Kidney glomerular epithelial cell (primary cell): ENCODE data around the gene PZP.
"Not testable (repeated sequence)": the region's sequence is repeated elsewhere in the genome, so short reads cannot be mapped to it uniquely, and the experiment has no call there.

Experiments used
- DNase-seq: peaks from one replicate; lab custom pipeline; 2025; lab: John Stamatoyannopoulos, UW

PZP gene

DNA sequence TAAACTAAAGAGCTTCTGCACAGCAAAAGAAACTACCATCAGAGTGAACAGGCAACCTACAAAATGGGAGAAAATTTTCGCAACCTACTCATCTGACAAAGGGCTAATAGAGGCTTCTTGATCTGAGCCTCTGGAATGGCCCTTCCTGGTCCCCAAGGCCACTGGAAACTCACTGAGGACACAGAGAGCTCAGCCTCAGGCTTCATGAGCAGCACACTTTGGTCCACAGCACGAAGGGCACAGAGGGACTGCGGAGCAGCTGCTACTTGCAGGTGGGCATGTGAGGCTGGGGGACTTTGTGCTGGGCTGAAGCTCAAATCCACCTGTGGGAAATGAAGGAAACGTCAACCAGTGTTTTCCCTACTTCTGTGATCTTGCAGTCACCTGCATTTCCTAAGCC lies 27.4 kb downstream of the PZP start:
- DNase-seq: no peak

DNA sequence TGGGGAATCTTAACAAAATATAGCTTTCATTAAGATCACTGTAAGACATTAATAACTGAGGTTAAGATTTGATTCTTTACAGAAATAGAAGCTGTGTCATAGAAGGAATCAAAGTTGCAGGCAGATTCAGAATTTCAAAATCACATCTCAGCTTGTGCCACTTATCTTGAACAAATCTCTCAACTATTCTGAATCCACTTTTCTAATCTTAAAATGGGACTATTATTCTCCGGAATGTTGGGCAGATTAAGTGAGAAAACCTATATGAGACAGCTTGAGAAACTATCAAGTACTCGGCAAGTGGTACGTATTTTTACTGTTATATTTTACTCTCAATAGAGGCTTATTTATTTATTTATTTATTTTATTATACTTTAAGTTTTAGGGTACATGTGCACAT lies 28.4 kb downstream of the PZP start:
- DNase-seq: no peak

DNA sequence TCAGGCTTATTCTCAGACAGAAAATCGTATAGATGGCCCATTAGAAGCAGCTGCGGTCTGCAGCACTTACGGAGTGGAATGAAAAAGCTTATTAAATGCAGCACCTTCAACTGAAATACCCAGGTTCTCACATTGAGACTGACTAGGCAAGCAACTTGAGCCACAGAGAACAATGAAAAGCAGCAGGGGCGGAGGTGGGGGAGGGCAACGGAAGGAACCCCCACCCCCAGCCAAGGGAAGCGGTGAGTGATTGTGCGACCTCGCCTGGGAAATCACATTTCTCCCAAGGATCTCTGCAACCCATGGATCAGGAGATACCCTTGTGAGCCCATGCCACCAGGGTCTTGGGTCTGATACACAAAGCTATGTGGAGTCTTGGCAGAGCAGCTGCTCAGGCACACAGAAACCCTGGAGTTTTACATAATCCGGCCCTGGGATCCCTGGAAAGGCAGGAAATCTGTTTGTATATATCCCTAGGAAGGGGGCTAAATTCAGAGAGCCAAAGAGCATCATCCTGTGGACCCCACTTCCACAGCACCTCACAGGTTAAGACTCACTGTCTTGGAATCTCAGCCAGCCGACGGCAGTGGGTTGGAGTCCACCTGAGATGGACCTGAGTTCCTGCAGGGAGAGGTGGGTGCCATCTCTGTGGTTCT lies 38.1 kb downstream of the PZP start:
- no peak for DNase-seq

DNA sequence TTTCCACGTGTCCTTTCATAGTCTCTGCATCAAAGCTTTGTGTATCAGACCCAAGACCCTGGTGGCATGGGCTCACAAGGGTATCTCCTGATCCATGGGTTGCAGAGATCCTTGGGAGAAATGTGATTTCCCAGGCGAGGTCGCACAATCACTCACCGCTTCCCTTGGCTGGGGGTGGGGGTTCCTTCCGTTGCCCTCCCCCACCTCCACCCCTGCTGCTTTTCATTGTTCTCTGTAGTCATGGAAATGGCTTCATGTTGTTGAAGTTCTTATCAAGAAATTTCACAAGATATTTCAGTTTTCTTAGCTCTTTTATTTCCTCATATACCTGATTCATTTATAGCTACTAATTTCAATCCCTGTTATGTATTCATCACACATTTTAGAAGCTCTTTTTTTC lies 40.9 kb downstream of the PZP start:
- DNase-seq: not testable (repeated sequence)

DNA sequence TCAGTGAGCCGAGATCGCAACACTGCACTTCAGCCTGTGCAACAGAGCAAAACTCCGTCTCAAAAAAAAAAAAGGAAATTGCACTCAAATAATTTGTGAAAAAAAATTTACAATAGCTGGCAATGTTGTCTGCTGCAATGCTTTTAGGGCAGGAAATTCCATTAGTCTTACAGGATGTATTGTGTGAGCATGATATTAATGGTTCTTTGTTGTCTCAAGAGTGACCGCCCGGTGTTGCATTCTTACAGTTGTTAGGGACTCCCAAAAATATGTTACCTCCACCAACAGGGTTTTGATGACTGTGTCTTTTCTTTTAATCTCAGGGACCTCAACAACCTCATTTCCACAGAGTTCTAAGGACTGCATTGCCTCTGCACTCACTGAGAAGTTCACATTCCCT lies 44.8 kb downstream of the PZP start:
- DNase-seq: no peak

DNA sequence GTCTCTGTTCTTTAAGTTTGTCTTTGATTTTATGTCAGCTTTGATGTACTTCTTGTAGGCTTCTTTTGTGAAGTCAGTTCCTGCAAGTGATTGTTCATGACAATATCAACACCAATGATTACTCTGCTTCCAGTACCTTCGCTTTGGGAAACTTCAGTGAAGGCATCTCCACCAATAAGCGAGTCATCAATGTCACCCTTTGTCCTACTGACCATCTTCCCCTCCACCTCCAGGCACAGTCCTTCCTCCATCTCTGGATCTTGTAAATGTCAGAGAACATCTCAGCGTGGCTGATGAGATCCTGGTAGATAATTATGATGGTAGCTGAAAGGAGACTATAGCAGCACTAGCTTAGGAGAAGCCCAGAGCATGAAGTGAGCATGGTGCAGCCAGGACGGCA lies 52.1 kb downstream of the PZP start:
- no peak for DNase-seq

DNA sequence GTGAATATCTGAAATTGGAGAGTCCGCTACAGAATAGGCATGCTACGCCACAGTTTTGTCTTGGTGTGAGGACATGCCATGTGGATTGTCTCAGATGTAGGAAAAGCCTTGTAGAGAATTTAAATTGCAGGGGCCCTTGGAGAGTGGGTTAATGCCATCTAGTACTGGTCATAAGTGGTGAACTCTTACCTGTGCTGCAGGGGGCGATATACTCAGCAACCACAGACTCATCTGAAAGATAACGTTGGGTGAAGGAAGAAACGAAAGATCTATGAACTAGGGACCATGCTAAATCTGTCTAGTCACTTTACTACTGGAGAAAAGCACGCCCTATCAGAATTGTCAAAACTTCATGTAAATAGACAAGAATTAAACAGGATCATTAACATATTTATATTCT lies 58.8 kb downstream of the PZP start:
- no peak for DNase-seq

DNA sequence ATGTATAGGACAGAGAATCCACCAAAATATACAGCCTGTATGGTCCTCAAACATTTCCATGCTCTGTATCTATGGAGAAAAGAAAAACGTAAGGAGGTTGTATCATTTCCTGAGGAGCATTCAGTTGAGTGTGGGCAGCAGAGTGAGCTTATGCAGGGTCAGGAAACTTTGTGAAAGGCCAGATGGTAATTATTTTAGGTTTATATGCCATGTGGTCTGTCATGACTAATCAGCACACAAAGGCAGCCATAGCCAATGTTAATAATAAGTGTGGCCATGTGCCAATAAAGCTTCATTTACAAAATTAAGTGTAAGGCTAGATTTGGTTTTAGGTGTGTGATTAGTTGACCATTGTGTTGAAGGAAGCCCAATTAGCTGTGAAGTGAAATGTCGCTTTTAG lies 59.3 kb downstream of the PZP start:
- no peak for DNase-seq

DNA sequence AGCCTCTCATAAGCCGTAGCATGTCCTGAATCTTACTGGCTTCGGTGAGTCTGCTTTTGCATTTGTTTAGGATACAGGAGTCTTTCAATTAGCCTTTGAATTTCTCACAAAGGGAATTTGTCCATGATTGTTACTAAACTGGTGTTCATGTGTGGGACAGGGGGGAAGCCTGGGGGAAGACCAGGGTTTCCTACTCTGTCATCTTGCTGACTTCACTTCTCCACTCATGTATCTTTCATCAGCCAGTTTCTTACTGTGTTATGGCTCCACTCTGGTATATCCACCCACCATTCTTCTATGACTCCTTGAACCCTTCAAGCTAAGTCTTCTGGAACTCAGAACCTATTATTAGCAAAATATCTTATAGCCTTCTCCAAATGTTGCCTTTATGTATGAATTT lies 60.7 kb downstream of the PZP start:
- no peak for DNase-seq

DNA sequence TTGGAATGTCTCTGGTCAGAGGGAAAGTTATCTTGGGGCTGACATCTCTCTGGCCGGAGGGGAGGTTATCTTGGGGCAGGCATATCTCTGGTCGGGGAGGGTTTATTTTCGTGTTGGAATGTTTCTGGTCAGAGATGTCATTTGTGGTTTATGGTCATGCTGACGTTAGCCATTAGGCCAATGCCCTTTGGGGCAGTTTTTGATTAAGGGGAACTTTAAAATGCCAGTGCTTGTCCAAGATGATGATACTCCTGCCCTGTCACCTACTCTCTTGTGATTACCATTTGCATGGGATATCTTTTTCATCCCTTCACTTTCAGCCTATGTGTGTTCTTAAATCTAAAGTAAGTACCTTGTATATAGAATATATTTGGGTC lies 63.5 kb downstream of the PZP start:
- DNase-seq: no peak

DNA sequence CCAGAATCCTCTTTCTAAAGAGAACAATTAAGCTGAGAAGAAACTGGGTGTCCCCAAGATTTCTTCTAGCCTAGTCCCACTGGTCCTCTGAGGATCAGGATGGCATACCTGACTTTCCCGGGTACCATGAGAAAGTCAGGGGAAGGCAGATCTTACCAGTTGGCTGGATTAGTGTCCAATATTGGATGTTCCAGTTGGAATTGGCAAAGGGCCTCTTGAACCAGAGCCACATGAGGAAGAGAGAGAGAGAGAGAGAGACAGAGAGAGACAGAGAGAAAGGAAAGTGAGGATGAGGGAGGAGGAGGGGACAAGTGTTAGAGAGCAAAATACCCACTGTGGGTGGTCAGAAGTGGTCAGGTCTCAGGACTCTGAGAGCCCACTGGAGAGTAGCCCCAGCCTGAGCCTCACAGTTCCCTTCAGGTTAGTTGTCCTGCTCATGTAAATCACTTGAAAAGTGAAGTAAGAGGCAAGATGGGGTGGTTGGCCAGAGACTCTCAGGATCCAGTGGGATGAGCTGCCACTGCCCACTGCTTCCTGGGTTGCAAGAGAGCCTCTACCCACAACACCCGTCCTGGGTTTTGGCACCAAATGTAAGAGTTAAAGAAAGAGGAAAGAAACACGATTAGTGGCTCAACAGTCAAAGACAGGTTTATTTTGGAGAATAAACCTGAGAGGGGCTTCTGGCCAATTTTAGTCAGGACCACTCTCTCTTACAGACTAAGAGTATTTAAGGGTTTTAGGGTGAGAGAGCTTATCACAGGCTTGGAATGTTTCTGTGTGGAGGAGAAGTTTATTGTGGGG lies 64.1 kb downstream of the PZP start:
- no peak for DNase-seq

DNA sequence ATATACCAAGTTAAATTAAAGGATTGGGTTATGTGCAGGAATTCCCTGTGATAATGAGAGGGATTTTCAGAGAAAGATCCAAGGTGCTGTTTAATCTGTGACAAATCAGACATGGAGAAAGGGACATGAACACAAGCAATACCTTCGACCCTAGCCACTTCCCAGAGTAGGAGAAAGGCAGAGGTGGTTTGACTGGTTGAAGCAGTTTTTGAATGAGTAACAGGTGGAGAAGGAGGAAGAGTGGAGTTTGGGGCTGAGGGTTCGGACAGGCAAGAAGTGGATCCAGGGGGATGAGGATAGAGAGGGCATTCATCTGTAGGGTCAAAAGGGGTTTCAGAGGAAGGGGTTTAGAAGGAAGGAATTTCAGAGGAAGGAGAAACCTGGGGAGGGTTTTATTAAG lies 65.1 kb downstream of the PZP start:
- DNase-seq: no peak

DNA sequence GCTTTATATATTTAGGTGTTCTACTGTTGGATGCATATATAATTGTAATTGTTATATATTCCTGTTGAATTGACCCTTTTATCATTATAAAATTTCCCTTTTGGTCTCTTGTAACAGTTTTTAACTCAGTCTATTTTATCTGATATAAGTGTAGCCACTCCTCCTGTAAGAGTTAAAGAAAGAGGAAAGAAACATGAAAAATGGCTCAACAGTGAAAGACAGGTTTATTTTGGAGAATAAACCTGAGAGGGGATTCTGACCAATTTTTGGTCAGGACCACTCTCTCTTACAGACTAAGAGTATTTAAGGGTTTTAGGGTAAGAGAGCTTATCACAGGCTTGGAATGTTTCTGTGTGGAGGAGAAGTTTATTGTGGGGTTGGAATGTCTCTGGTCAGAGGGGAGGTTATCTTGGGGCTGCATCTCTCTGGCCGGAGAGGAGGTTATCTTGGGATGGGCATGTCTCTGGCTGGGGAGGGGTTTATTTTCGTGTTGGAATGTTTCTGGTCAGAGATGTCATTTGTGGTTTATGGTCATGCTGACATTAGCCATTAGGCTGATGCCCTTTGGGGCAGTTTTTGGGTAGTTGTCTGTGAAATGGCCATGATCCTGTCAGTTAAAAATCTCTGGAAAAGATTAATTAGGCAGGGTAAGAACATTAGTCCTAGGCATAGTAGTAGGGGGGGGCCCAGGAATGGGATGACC lies 68.5 kb downstream of the PZP start:
- DNase-seq: not testable (repeated sequence)

DNA sequence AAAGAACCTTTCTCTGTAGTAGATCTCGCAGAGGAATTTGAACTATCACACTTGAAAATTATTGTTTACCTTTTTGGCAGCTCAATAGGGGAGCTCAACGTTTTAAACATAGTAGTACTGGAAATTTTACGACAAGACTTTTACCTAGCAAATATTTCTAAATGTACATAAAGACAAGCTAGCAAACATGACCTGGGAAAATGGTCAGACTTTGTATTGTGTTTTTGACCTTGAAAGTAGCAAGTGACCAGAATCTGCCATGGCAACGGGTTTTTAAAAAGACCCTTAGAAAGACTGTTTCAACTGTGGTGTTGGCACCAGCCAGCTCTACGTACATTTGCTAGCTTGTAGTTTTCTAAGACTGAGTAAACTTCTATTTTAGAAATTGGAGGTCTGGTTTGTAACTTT lies 72.3 kb downstream of the PZP start:
- DNase-seq: no peak

DNA sequence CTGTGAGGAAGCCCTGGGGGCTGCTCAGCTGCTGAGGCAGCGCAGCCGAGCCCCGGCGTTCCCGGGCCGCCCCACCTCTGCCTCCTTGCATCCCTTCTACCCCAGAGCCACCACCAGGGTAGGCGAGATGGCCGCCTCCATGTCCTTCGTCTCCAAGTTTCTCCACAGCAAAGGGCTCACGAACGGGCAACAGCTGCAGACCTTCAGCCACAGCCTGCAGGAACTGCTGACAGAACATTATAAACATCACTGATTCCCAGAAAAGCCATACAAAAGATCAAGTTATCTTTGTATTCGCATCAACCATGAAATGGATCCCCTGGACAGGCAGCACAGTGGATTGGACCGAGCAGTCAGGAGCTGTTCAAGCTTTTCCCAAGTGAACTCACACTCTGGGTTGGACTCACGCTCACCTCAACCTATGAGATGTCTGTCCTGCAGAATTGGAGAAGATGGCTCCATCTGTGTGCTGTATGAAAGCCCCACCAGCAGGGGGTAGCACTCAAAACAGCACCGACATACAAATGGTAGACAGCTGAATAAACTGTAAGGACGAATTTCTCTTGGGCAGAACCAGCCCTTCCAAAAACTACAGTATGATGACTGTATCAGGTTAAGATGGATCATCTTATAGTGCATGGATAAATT lies 73.1 kb downstream of the PZP start:
- DNase-seq: no peak

DNA sequence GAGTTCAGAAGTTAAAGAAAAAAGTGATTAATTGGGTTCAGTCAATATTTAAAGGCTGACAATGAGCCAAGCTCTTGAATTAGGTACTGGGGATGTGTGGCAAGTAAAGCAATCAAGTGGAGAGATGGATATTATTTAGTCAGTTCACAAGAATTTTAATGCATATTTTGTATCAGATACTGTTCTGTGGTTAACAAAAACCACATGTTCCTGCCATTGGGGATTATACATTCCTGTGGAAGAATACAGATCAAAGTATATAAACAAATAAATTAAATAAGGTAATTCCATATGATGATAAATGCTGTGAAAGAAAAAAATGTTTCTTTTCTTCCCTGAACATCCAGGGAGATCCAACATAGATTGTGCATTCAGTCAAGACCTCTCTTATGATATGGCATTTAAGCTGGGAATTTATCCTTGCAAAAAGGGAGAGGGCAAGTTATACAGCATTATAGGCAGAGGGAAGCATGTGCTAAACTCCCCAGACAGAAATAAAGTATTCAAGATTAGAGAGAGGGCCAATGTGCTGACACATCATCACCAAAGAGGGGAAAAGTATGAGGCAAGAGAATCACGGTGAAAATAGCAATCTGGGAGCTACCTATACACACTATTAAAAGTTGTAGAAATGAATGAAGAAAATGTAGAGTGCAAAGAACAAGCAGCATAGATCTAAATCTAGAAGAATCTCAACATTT lies 74.8 kb downstream of the PZP start:
- DNase-seq: no peak

DNA sequence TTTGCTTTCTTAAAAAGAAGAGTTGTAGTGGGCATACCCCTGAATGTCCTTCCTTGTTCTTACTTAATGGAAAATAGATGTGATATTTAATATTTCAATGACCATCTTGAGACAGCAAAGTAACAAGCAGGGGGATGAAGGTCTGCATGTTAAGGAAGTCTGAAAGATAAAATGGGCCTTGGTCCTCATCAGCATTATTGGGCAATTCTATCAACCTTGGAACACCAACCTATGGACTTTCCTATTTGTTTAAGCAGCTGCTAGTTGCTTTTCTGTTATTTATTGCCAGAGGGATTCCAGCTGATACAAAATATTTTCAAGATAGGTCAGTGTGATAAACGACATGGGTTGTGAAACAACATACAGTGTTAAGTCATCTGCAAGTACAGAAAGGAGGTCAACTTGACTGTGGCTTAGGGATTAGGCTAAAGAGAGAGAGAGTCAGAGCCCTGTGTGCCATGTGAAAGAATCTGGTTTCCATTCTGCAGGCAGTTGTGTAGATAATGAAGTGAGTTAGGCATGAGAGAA lies 76.1 kb downstream of the PZP start:
- DNase-seq: no peak

DNA sequence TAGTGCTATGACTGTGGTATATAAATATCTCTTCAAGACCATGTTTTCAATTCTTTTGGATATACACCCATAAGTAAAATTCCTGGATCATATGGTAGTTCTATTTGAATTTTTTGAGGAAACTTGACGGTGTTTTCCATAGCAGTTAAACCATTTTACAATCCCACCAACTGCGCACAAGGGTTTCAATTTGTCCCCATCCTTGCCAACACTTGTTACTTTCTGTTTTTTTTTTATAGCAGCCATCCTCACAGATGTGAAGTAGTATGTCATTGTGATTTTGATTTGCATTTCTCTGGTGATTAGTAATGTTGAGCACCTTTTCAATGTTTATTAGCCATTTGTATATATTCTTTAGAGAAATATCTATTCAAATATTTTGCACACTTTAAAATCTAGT lies 78.0 kb downstream of the PZP start:
- DNase-seq: no peak

DNA sequence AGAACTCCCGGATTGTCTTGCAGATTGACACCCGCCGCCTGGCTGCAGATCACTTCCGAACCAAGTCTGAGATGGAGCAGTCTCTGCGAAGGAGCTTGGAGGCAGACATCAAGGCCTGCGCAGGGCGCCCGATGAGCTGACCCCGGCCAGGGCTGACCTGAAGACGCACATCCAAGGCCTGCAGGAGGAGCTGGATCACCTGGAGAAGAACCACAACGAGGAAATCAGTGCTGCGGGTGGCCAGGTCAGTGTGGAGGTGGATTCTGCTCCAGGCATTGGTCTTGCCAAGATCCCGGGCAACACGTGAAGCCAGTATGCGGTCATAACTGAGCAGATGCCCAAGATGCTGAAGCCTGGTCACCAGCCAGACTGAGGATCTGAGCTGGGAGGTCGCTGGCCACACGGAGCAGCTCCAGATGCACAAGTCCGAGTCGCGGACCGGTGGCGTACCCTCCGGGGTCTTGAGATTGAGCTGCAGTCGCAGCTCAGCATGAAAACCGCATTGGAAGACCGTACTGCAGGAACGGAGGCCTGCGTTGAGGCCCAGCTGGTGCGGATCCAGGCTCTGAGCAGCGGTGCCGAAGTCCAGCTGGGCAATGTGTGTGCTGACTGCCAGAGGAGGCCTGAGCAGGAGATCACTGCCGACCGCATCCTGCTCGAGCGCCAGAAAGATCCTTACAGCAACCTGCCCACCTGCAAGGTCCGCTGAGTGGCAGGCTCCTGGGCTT lies 80.1 kb downstream of the PZP start:
- DNase-seq: no peak

DNA sequence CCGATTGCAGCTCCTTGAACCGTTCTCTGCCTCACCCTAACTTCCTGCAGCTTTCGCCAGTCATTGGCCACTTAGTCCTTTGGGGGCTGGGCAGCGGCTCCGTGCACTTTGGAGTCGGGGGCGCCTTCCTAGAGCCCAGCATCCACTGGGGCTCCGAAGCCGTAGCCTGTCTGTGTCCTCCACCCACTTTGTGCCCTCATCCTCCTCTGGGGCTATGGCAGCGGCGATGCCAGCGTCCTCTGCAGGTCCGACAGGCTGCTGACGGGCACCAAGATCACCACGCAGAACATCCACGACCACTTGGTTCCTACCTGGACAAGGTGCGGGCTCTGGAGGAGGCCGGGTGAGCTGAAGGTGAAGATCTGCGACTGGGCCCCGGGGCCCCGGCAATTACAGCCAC lies 80.7 kb downstream of the PZP start:
- DNase-seq: no peak

DNA sequence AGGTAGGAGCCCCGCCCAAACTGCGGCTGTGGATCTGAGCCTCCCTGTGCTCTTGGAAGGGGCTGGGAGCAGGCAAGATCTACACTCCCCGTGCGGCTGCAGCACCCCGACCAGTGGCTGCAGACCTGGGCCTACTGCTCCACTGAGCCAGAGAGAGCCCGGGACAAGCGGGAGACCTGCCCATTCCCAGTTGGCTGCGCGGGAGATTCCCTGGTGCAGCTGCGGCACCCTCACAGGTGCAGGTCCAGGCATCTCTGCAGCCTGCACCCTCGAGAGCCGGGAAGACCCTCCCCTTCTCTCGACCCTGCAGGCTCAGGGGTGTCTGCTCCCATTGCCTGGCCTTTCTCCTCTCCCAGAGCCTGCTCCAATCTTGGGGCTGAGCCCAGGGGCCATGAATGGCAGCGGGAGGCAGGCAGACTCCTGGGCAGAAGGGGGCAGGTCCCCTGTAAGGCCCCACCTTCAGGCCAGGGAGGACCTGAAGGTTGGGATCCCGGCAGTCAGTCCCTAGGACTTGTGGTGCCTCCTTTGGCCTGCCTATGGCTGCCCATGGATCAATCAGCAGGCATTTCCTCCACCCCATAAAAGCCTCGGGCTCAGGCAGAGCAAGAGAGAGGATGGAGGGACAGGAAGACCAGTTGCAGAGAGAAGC lies 83.7 kb downstream of the PZP start:
- no peak for DNase-seq
